LHCN-M2 (cell line): ENCODE results near the gene MYH7. TPM values are rescaled to one million over a fixed set of nuclear protein-coding genes. Genes with fewer than 3 reads are reported as not detected.
"Not testable (repeated sequence)": the region's sequence is repeated elsewhere in the genome, so short reads cannot be mapped to it uniquely, and the experiment has no call there.

Source experiments
- DNase-seq: peaks from one replicate; pipeline ENCODE4 v3.0.0-alpha.2; 2012; ENCODE audit warnings: low read depth
- total RNA-seq: library from RNA; depleted of rRNA; stranded (reverse); fragments of >200 nt; gene quantifications from 2 replicates; pipeline ENCODE4 v1.2.3, GENCODE V29; 2014

Gene MYH7
- total RNA-seq, 1 experiment from 2014 or later: 0.17 TPM

- no peak for DNase-seq
These were observed 47.3 kb downstream of the MYH7 start for GRCh38 chr14:23387916-23388882.

GRCh38 chr14:23386999-23387398 lies 48.5 kb downstream of the MYH7 start:
- DNase-seq: no peak

DNA sequence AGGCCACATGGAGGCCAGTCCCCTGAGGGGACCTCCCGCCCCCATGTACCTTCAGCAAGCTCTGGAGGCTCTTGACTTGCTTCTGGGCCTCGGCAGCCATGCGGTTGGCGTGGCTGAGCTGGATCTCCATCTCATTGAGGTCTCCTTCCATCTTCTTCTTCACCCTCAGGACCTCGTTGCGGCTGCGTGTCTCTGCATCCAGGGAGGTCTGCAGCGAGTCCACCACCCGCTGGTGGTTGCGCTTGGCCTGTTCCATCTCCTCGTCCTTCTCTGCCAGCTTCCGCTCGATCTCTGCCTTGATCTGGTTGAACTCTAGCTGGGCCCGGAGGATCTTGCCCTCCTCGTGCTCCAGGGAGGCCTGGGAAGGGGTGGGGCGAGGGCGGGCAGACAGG lies 49.2 kb downstream of the MYH7 start:
- DNase-seq: not testable (repeated sequence)

GRCh38 chr14:23385642-23386265 lies 49.7 kb downstream of the MYH7 start:
- no peak for DNase-seq

- no peak for DNase-seq
These were observed 50.2 kb downstream of the MYH7 start for GRCh38 chr14:23385244-23385641.

DNA sequence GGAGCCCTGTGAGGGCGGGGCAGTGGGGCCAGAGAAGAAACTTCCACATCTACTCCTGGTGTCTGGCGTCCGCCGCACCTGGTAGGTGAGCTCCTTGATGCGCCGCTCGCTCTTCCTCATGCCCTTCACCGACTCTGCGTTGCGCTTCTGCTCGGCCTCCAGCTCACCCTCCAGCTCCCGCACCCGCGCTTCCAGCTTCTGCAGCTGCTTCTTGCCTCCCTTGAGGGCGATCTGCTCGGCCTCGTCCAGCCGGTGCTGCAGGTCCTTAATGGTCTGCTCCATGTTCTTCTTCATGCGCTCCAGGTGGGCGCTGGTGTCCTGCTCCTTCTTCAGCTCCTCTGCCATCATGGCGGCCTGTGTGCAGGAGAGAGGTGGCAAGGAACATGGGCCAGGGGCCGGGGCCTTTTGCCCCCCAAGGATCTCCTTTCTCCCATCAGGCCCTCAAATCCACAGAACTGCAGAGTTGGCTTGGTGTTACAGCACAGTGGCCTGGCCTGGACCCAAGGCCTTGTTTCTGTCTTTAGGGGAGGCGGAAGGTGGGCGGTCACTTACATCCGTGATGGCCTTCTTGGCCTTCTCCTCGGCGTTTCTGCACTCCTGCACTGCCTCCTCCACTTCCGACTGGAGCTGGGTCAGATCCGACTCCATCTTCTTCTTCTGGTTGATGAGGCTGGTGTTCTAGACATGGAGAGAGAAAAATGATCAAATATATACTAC lies 50.9 kb downstream of the MYH7 start:
- DNase-seq: no peak

- no peak for DNase-seq
These were observed 52.6 kb downstream of the MYH7 start for GRCh38 chr14:23382731-23383440.

DNA sequence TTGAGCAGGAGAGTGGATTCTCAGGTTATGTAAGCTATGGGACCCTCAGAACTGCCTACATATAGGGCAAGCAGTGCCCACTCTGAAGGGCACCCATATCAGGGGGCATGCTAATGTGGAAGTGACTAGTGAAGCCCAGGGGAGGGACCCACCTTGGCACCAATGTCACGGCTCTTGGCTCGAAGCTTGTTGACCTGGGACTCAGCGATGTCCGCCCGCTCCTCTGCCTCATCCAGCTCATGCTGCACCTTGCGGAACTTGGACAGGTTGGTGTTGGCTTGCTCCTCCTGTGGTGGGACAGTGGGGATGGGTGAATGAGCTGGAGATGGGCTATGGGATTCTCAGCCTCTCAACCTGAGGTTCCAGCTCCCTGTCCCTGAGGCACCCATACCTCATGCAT lies 53.2 kb downstream of the MYH7 start:
- DNase-seq: no peak

- DNase-seq: no peak
These were observed 53.6 kb downstream of the MYH7 start for GRCh38 chr14:23381871-23382270.

- no peak for DNase-seq
These were observed 54.5 kb downstream of the MYH7 start for GRCh38 chr14:23380976-23381375.

DNA sequence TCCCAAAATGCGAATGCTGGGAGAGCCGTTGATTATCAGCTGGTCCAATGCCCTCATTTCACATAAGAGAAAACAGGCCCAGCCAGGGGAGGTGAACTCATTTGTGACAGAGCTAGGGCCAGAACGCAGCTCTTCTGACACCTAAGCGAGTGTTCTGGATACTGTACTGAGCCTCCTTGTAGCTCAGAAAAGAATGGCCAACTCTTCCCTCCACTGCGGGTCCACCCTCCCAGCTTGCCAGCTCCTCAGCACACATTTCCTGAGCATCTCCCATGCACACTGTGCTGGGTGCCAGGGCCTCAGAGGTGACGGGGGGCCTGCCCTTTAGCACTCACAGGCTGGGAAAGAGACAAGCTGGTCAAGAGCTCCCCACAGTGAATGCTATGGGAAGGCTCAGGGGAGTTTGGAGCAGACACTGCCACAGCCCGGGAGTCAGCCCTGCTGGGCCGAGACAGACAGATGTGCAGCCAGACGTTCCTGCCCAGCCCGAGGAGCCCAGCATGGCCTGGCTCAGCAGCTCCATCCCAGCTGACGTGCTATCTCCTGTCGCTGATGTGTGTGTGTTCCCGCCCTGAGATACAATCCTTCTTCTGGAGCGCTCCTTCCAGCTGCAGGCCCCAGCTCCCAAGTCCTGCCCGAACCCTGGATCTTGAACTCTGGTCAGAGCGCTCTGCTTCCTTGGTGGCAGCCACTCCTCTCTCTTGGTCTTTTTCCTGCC lies 55.1 kb downstream of the MYH7 start:
- no peak for DNase-seq

GRCh38 chr14:23379366-23380196 lies 55.9 kb downstream of the MYH7 start:
- peak; percentile 24 for DNase-seq

DNA sequence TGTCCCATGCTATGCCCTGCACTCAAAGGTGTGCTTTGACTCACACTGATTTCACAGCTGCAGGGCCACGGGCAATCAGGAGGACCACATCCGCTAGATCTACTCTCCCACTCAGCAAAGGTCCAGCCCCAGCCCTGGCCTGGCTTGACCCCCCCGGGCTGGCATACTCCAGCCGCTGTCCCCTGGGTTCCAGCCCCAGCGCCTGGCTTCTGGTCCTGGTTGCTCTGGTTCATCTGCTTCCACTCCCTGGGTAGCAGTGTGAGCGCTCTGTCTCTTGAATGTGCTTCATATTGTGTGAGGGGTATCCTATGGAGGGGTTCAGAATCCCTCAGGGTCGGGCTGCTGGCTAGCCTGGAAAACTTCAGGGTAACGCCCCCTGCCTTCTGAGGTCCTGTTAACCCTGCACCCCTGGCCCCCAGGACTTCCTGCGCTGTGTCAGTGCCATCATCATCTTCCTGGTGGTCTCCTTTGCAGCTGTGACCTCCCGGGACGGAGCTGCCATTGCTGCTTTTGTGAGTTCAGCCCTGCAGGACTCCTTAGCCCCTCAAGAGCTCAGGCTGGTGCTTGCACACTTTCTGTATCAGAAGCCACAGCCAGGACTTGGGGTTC lies 56.7 kb downstream of the MYH7 start:
- DNase-seq: no peak

GRCh38 chr14:23377573-23378563 lies 57.6 kb downstream of the MYH7 start:
- DNase-seq: no peak

DNA sequence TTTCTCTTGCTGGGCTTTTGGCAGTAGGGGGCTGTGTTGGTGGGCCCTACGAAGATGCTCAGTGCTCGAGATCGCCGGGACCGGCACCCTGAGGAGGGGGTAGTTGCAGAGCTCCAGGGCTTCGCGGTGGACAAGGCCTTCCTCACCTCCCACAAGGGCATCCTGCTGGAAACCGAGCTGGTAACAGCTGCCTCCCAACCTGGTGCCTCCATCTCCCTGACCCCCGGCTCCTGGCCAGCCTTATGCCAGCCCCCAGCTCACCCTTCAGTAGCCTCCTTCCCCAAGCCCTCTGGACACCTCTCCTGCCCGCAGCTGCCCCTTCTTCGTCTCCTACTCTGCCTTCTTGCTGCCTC lies 58.3 kb downstream of the MYH7 start:
- DNase-seq: no peak

DNA sequence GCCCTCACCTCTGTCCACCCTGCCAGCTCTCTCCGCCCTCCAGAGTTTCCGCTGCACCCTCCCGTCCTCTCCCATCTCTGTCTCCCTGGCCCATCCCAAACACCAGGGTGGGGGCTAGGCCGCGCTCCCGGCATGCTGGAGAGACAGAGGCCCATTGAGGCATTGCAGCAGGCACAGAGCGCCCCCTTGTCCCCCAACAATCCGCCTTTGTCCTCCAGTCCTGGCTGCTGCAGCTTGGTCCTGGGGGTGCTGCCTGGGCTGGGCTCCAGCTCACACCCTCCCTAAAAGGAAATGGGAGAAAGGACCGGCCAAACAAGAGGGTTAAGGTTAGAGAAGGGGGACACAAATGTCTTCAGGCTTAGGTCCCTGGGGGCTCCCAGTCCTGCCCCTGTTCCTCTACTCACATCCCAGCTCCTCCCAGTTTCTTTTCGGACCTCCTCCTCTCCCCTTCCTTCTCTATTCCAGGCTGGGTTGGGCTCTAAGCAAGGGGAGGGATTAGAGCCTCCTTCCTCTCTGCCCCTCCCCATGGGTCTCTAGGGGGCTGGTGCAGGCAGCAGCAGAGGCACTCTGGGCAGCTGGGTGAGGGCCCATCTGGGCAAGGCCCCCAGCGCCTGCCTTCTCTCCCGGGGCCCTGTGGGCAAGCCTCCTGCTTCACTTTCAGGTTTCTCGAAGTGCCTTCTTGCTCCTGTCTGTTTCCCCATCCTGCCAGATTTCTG lies 58.8 kb downstream of the MYH7 start, which contains the start of gene CMTM5:
TSS of gene CMTM5 (plus strand) at position 565 of the 716 bp plus-strand sequence. CDS start 206 bp downstream, outside the sequence.
- DNase-seq: no peak

DNA sequence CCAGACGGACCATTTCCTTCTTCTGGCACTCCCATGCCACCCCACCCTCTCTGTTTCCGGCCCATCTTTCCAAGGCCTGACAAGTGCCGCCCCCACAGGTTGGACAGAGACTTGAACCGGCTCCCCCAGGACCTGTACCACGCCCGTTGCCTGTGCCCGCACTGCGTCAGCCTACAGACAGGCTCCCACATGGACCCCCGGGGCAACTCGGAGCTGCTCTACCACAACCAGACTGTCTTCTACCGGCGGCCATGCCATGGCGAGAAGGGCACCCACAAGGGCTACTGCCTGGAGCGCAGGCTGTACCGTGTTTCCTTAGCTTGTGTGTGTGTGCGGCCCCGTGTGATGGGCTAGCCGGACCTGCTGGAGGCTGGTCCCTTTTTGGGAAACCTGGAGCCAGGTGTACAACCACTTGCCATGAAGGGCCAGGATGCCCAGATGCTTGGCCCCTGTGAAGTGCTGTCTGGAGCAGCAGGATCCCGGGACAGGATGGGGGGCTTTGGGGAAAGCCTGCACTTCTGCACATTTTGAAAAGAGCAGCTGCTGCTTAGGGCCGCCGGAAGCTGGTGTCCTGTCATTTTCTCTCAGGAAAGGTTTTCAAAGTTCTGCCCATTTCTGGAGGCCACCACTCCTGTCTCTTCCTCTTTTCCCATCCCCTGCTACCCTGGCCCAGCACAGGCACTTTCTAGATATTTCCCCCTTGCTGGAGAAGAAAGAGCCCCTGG lies 59.8 kb downstream of the MYH7 start:
- DNase-seq: no peak
